C4-2B (cell line): ENCODE data around the gene UBE2J2.

ENCODE experiments used
- CTCF ChIP-seq: fragments of 450-650 bp; conservative IDR thresholded peaks from 2 replicates; pipeline ENCODE4 v1.5.1; 2017; ENCODE audit warnings: mild to moderate bottlenecking
- ZFX ChIP-seq: fragments of 450-650 bp; IDR thresholded peaks from 2 replicates; pipeline ENCODE4 v1.6.1; 2017

GRCh38 chr1:1293263-1294249, 19.9 kb upstream of the UBE2J2 start:
- no peak for TF ChIP-seq CTCF
- TF ChIP-seq ZFX: no peak
